ENCODE data around the gene FAM110A.

The FAM110A gene

DNA sequence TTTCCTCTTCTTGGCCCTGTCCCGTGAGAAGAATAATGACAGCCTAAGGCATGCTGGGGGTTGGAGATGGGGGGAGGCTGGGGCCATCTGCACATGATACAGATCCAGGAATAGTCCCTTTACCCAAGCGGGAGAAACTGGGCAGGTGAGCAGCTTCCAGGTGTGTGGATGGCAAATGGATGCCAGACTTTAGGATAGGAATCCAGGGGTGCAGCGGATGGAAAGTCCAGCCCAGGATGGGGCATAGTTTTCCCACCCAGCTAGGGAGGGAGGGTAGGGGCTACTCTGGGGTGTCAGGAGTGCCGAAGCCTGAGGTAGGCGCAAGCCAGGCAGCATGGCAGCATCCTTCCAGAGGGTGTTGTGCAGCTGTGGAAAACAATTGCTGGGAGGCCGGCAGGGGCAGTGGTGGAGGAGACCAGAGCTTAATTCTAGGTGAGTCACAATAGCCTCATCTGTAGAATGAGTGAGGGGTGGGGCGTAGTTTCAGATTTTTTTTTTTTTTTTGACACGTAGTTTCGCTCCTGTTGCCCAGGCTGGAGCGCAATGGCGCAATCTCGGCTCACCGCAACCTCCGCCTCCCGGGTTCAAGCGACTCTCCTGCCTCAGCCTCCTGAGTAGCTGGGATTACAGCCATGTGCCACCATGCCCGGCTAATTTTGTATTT, 15.4 kb upstream of the FAM110A start:
- TF ChIP-seq, protein P1, sequence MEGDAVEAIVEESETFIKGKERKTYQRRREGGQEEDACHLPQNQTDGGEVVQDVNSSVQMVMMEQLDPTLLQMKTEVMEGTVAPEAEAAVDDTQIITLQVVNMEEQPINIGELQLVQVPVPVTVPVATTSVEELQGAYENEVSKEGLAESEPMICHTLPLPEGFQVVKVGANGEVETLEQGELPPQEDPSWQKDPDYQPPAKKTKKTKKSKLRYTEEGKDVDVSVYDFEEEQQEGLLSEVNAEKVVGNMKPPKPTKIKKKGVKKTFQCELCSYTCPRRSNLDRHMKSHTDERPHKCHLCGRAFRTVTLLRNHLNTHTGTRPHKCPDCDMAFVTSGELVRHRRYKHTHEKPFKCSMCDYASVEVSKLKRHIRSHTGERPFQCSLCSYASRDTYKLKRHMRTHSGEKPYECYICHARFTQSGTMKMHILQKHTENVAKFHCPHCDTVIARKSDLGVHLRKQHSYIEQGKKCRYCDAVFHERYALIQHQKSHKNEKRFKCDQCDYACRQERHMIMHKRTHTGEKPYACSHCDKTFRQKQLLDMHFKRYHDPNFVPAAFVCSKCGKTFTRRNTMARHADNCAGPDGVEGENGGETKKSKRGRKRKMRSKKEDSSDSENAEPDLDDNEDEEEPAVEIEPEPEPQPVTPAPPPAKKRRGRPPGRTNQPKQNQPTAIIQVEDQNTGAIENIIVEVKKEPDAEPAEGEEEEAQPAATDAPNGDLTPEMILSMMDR (IDR thresholded peaks at IDR 0.05; ENCODE audit: borderline replicate concordance, control extremely low read depth, extremely low read depth, insufficient read depth, missing control alignments), result no peak
- DNase-seq (ENCODE audit: low spot score), result no peak
- in situ Hi-C loops (cut with MboI; ENCODE audit: low sequenced_read_pairs, unreplicated experiment), result loop anchor here (5.0 to 25.0 kb wide), 2 partner anchors 139 to 369 kb away; partner anchors contain the start of gene TMEM74B

DNA sequence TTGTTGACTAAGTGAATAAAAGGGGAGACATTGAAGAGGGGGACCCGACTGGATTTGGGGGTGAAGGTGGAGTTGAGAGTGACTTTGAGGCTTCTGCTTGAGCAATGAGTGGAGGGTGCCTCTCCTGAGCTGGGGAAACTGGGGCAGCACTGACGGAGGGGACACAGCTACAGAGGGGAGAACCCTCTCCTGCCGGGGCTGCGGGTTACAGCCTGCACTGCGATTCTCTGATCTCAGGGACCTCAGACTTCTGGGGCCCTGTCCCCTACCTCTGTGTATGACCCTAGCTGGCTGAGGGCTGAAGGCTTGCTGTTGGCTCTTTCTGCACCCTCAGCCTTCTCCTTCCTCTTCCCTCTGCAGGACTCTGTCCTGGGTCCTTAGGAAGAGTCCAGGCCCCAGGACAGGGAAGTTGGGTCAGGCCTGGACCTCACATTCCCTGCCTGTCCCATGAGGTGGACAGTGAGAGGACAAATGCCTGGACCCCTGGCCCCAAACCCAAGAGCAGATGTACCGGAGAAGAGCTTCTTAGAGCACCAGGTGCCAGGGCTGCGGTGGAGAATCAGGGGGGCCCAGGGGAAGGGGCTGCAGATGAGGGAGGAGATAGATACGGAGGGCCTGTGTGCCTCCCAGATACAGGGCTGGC, 13.7 kb upstream of the FAM110A start:
- TF ChIP-seq, protein P1 (IDR thresholded peaks at IDR 0.05; ENCODE audit: borderline replicate concordance, control extremely low read depth, extremely low read depth, insufficient read depth, missing control alignments), result no peak
- in situ Hi-C loops (cut with MboI; ENCODE audit: low sequenced_read_pairs, unreplicated experiment), result loop anchor here (5.0 to 25.0 kb wide), 2 partner anchors 138 to 368 kb away; partner anchors contain the start of gene TMEM74B
- DNase-seq (ENCODE audit: low spot score), result no peak

DNA sequence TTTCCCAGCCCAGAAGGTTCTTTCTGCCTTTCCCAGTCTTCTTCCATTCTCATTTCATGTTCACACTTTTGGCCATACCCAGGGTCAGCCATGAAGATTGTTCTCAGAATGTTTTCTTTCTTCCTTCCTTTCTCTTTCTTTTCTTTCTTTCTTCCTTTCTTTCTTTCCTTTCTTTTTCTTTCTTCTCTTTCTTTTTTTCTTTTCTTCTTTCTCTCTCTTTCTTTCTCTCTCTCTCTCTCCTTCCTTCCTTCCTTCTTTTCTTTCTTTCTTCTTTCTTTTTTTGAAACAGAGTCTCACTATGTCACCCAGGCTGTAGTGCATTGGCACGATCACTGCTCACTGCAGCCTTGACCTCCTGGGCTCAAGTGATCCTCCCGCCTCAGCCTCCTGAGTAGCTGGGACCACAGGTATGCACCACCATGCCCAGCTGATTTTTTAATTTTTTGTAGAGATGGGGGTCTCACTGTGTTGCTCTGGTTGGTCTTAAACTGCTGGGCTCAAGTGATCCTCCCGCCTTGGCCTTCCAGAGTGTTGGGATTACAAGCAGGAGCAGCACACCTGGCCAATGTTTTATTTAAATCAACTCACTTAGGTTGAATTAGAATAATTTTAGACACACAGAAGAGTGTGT, 13.1 kb upstream of the FAM110A start:
- no peak for DNase-seq (ENCODE audit: low spot score)
- in situ Hi-C loops (cut with MboI; ENCODE audit: low sequenced_read_pairs, unreplicated experiment), result loop anchor here (25.0 kb wide), 1 partner anchor 367 kb away; the partner anchor contains the start of gene TMEM74B
- TF ChIP-seq, protein P1 (IDR thresholded peaks at IDR 0.05; ENCODE audit: borderline replicate concordance, control extremely low read depth, extremely low read depth, insufficient read depth, missing control alignments), result no peak

DNA sequence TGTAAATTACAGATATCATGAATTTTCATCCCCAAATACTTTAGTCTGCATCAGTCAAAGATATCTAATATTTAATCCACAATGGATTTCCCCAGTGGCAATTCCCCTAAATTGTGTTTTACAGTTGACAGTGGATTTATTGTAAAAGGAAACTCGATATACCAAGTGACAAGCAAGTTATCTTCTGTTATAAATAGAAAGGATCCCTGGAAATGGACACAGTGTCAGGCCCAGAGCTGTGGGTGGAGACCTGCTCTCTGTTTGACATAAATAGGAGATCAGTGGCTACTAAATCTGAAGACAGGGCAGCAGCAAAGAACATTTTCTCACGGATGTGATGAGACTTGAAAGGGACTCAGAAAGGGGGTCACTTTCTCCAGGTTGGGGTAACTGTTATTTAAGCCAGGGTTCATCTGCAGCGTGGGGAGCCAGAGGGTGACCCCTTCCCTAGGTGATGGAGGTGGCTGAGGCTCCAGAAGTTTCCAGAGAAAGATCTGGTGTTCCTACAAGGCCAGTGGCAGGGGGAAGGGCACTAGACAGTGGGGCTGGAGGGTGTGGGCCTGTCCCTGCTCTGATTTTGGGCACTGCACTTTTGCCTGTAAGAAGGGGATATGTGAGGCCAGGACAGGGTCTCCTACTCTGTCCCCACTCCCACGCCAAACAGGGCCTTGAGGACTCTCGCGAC, 12.3 kb upstream of the FAM110A start:
- in situ Hi-C loops (cut with MboI; ENCODE audit: low sequenced_read_pairs, unreplicated experiment), result loop anchor here (25.0 kb wide), 1 partner anchor 366 kb away; the partner anchor contains the start of gene TMEM74B
- no peak for DNase-seq (ENCODE audit: low spot score)
- TF ChIP-seq, protein P1 (IDR thresholded peaks at IDR 0.05; ENCODE audit: borderline replicate concordance, control extremely low read depth, extremely low read depth, insufficient read depth, missing control alignments), result no peak

DNA sequence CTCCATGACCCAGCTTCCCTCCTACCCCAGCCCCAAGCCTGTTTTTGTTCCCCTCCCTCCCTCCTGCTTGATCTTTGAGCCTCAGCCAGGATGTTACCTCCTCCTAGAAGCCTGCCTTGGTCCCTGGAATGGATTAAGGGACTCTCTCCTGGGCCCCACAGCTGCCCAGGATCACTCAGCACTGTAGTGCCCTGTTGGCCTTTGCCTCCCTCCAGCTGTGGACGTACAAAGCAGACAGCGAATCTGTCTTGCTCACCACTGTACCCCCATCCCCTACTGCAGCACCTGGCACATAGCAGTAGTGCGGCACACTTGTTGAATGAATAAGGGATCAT, 11.8 kb upstream of the FAM110A start:
- DNase-seq (ENCODE audit: low spot score), result no peak
- TF ChIP-seq, protein P1 (IDR thresholded peaks at IDR 0.05; ENCODE audit: borderline replicate concordance, control extremely low read depth, extremely low read depth, insufficient read depth, missing control alignments), result no peak
- in situ Hi-C loops (cut with MboI; ENCODE audit: low sequenced_read_pairs, unreplicated experiment), result loop anchor here (25.0 kb wide), 1 partner anchor 366 kb away; the partner anchor contains the start of gene TMEM74B

Measured in GM13976 (cell line).